ENCODE data around the gene FGF2.

DNA sequence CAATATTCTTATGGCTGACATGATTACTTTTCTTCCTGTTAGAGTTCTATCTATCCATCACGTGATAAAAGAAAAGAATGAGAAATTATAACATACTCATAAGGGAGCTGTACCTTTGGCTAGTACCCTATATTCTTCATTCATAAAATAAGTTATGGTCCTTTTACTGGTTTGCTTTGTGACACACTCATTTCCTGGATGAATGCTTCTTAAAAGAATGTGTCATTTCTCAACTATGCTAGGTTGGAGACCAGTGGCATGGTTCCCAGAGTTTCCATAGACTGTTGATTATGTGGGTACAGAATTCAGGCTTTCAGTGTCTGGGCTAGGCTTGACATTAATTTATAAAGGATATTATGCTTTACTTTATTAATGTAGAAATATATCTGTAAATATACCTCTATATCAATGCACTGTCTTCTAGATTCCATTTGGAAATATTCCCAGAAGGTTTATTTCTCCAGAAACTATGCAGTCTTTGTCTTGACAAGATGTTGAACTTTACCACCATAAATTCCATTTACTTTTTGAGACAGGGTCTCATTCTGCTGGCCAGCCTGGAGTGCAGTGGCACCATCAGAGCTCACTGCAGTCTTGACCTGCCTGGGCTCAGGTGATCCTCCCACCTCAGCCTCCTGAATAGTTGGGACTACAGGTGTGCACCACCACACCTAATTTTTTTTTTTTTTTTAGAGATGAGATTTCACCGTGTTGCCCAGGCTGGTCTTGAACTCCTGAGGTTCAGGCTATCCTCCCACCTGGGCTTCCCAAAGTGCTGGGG is 71.9 kb downstream of the FGF2 start:
- no peak for TF ChIP-seq EZH2 (IDR thresholded peaks at IDR 0.05; ENCODE audit: borderline replicate concordance, low read depth, low read length, poor library complexity, severe bottlenecking)
- no peak for TF ChIP-seq CTCF (conservative IDR thresholded peaks at IDR 0.05; ENCODE audit: low read depth, low read length)
